Thyroid gland (tissue), 4 donors: ENCODE measurements around the gene PAPPA2.

Source experiments
- POLR2A ChIP-seq, 2 donors: fragments of 450-650 bp; IDR thresholded peaks; one replicate each; pipeline ENCODE4 v1.6.1; 2017; ENCODE audit warnings: antibody characterized with exemption in 2 of 2, mild to moderate bottlenecking in 2 of 2, moderate library complexity in 1 of 2
- TF ChIP-seq, protein P1 (sequence below), 6 experiments: fragments of 200-600 bp in 3 of 6; fragments of 450-650 bp in 3 of 6; sonication (generic) in 3 of 6; IDR thresholded peaks; one replicate each; pipeline ENCODE4 v1.5.1; 2016 to 2019; ENCODE audit warnings: antibody characterized with exemption in 6 of 6, mild to moderate bottlenecking in 2 of 6, inconsistent platforms in 1 of 6, moderate library complexity in 1 of 6

DNA sequence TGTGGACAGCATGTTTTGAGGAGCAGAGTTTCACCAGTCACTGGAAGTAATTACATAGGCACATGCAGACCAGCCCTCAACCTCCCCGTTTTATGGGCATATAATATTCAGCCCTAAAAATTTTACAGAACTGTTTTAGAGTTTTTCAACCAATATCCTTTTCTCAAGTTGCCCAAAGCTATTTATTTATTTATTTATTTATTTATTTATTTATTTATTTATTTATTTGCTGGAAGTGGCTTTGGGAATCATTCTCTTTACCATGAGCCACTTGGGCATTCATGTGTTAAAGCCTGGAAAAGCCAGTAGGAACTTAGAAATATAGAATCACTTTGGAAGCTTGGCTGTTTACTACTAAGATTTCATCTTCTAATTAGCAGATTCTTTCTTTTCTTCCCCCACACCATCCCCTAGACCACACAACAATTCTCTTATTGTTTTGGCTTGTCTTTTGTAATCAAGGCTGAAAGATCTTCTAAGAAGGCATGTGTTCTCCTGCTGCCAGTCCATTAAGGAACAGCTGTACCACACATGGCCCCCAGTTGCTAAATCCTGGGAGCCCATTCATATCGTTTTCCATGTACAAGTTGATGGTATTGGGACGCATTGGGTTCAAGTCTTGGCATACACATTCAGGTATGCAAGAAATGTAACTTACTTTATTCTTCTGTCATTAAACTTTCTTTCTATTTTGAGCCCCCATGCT is 220.0 kb downstream of the PAPPA2 start:
- TF ChIP-seq, protein P1, sequence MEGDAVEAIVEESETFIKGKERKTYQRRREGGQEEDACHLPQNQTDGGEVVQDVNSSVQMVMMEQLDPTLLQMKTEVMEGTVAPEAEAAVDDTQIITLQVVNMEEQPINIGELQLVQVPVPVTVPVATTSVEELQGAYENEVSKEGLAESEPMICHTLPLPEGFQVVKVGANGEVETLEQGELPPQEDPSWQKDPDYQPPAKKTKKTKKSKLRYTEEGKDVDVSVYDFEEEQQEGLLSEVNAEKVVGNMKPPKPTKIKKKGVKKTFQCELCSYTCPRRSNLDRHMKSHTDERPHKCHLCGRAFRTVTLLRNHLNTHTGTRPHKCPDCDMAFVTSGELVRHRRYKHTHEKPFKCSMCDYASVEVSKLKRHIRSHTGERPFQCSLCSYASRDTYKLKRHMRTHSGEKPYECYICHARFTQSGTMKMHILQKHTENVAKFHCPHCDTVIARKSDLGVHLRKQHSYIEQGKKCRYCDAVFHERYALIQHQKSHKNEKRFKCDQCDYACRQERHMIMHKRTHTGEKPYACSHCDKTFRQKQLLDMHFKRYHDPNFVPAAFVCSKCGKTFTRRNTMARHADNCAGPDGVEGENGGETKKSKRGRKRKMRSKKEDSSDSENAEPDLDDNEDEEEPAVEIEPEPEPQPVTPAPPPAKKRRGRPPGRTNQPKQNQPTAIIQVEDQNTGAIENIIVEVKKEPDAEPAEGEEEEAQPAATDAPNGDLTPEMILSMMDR (IDR thresholded peaks at IDR 0.05), result no peak
- no peak for TF ChIP-seq POLR2A (IDR thresholded peaks at IDR 0.05)
